PFSK-1 (cell line): ENCODE measurements around the gene FGD4.

Experiments
- POLR2AphosphoS5 ChIP-seq: IDR thresholded peaks from 2 replicates; pipeline ENCODE4 v1.6.1; 2012; ENCODE audit warnings: low read depth, mild to moderate bottlenecking, control low read depth, low read length, moderate library complexity
- SIN3A ChIP-seq: IDR thresholded peaks from 2 replicates; pipeline ENCODE4 v1.6.1; 2012; ENCODE audit warnings: mild to moderate bottlenecking, low read length, moderate library complexity, borderline replicate concordance; ENCODE audit not compliant: insufficient read depth
- TAF1 ChIP-seq: IDR thresholded peaks from 2 replicates; pipeline ENCODE4 v1.6.1; 2012; ENCODE audit warnings: low read length, control low read depth, borderline replicate concordance; ENCODE audit not compliant: insufficient read depth
- TF ChIP-seq, protein P1 (sequence below), 2 experiments: IDR thresholded peaks; 2 replicates each; pipeline versions ENCODE4 v1.6.1 to v1.8.0; 2011 to 2012; ENCODE audit warnings: low read depth in 2 of 2, low read length in 2 of 2, control low read depth in 1 of 2, inconsistent platforms in 1 of 2, mild to moderate bottlenecking in 1 of 2, moderate library complexity in 1 of 2; ENCODE audit not compliant: insufficient read depth in 1 of 2

DNA sequence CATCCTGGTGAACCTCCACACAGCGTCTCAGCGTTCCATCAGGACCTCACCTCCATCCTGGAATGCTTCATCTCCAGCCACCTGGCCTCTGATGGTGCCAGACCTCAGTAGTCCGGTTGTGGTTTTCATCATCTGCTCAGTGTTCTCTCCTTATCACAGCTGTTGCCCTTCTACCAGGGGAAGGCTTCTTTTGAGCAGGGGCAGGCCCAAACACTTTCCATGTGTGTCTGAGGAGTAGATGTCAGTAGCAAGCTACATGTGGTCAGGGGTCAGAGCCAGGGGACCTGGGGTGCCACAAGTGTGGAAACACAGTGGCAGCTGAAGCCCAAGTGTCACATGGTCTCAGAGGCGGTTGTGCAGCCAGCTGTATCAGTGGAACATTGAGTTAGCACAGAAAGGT is 30.2 kb upstream of the FGD4 start:
- TF ChIP-seq TAF1: no peak
- TF ChIP-seq, protein P1, sequence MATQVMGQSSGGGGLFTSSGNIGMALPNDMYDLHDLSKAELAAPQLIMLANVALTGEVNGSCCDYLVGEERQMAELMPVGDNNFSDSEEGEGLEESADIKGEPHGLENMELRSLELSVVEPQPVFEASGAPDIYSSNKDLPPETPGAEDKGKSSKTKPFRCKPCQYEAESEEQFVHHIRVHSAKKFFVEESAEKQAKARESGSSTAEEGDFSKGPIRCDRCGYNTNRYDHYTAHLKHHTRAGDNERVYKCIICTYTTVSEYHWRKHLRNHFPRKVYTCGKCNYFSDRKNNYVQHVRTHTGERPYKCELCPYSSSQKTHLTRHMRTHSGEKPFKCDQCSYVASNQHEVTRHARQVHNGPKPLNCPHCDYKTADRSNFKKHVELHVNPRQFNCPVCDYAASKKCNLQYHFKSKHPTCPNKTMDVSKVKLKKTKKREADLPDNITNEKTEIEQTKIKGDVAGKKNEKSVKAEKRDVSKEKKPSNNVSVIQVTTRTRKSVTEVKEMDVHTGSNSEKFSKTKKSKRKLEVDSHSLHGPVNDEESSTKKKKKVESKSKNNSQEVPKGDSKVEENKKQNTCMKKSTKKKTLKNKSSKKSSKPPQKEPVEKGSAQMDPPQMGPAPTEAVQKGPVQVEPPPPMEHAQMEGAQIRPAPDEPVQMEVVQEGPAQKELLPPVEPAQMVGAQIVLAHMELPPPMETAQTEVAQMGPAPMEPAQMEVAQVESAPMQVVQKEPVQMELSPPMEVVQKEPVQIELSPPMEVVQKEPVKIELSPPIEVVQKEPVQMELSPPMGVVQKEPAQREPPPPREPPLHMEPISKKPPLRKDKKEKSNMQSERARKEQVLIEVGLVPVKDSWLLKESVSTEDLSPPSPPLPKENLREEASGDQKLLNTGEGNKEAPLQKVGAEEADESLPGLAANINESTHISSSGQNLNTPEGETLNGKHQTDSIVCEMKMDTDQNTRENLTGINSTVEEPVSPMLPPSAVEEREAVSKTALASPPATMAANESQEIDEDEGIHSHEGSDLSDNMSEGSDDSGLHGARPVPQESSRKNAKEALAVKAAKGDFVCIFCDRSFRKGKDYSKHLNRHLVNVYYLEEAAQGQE (IDR thresholded peaks at IDR 0.05; ENCODE audit: insufficient read depth in 1 of 2, low read depth in 2 of 2, low read length in 2 of 2): no peak
- no peak for TF ChIP-seq SIN3A
- no peak for TF ChIP-seq POLR2AphosphoS5
